HG03354 (cell line): Measurements from ENCODE around the gene UNK.
"Not testable (repeated sequence)": the region's sequence is repeated elsewhere in the genome, so short reads cannot be mapped to it uniquely, and the experiment has no call there.

Experiments
- ATAC-seq: cut with Tn5 transposase; IDR thresholded peaks from one replicate; pipeline ENCODE4 v1.9.1; 2021; ENCODE audit warnings: mild to moderate bottlenecking; ENCODE audit not compliant: unreplicated experiment, poor library complexity, severe bottlenecking

UNK gene

DNA sequence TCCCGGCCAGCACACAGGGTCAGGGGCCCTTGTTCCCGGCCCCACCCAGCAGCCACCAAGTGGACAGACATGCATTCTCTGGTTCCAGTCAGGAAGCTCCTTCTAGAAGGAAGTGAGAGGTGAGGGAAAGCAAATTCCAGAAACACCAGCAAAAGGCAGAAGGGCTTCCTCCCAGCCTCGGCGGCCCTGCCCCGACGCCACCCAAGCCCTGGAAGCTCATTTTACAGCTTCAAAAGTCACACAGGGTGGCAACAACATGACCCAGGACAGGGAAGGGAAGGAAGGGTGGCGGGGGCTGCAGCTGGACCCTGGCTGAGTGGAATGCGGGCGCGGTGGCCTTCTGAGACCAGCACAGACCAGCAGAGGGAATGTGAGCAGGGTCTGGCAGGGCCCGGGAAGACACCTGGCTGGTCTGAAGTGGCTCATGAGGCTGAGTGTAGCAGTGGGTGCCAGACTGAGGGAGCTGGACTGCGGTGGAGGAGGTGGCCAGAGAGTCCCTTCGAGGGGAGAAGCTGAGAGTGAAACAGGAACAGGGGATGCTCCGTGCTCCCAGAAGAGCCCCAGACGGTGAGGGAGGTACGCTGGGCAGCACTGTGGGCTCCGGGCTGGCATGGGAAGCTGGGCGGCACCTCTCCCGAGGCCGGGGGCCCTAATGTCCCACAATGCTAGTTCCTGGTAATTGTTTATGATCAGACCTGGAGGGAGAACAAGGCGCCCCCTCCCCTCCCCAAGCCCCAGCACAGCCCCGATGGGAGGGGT is 61.5 kb downstream of the UNK start:
- no peak for ATAC-seq

DNA sequence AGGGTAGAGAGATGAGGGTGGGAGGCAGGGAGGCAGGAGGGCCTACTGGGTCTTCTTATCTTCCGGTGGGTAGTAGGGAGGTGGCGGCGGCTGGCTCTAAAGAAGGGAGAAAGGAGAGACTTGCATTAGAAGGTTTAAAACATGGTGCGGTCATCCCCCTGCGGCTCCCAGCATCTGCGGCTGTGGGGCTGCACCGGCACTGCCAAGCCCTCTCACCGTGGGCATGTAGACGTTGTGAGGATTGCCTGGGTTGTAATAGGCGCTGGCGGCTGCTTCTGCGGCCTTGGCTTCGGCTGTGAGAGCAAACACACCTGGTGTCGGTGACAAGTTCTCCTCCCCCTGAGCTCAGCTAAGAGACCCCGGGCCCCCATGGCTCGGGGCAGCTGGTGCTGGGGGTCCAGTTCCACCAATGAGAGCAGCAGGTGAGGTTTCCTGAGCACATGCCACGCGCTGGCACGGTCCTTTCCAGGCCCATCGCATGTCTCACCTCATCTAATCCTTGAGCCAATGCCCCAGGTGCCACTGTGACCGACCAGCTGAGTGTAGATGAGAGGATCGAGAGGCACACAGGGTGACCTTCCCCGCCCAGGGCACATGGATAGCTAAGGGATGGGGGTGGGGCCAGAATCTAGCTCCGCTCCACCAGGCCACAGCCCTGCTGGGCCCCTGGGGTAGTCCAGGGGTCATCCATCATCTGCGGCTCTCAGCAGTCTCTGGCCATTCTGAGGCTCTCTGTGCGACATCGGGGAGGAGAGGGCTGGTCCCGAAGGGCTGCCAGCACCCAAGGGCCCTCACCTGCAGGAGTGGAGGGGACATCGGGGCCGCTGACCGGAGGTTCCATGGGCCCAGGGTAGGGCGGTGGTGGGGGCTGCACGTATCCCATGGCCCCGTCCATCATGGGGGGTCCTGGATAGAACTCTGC is 62.3 kb downstream of the UNK start:
- no peak for ATAC-seq

DNA sequence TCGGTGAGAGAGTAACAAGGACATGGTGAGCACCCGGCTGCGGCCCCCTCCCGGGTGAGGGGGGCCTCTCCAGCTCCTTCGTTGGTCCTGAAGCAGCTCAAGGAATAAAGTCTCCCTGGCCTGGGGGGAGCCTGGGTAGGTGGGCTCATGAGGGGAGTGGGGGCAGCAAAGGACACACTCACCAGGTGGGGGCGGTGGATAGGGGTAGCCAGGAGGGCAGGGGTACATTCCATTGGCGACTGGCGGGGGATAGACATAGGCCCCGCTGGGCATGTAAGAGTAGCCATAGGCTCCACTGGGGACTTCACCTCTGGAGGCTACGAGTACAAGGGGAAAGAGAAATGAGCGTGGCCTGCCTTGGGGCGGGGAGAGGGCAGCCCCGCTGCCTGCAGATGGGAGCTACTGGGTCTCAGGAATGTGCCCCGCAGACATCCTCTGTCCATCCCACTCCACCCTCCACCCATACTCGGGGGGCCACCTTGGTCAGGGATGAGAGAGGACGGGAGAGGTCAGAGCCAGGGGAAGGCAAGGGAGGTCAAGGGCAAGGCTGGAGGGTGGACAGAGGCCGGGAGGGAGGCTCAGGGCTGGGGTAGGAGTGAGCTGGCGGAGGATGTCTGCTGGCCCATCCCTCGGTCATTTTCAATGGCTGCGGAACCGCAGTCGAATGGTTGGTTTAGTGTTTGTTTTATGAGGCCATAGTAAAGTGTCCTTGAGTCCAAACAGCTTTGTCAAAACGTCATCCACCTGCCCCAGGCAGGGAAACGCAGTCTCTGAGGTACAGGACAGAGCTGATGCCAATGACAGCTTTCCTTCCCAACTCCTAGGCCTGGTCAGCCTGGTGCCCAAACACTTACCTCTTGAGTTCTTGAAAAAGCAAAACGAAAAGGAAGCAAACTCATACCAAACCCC is 63.3 kb downstream of the UNK start:
- no peak for ATAC-seq

DNA sequence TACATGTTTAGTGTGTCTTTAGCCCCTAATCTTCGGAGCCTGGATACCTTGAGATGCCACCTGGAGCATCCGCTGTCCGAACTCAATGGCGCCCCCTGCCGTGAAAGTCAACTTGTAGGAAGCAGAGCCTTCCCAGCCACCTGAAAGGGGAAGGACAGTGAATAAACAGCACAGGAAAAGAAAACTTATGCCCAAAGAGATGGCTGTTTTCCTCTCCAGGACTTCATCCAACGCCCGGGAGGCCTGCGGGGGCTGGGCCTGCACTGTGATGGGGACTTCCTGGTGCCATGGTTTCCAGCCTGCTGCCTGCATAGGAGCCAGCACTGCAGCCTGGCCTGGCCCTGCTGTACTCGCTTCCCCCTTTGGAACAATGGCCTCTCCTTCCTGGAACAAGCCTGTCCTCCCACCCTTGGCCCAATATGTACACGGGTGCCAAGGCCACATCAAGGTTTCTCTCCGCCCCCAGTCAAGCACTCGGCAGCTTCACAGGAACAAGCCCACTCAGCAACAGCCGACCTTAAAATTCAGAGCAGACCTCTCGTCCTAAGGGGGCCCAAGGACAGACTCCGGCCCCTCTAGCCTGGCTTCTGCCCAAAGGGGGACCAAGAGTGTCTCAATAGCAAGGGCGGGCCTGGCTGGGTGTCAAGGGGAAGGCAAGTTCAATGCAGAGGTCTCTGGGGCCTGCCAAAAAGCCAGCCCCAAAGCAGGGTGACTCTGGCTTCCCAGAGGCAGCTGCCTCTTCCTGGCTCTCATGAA is 64.1 kb downstream of the UNK start:
- ATAC-seq = no peak

DNA sequence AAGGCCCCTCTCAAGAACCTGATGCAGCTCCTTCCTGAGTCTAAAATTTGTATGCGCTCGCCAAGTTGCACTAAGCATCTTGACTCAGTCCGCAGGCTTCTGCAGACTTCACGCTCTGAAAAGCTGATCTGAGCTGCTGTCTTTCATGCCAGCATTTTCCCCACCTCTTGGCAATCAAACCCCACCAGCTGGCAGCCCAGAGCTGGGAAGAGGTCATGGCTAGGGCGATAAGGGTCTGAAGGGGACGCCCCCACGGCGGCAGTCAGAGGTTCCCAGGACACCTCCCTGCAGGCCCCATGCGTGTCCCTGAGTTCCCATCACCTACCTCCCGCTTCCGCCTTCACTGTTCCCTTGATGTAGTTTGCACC is 64.7 kb downstream of the UNK start:
- ATAC-seq = no peak

DNA sequence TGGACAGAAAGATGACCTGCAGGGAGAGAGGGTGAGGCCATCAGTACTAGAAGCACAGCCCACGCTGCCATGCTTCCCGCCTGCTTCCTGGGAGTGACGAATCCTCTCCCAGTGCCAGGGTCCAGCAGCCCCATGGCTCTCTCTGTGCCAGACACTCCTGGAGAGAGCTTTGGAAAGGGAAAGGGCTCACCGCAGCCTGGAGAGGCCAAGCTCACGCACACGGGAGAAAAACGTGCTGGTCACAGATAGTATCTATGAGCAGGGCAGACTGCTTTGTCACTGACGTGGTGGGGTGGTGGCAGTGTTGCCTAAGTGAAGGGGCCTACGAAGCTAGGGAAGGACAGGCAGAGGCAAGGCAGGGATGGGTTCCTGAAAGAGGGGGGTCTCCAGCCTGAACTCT is 65.1 kb downstream of the UNK start:
- no peak for ATAC-seq

DNA sequence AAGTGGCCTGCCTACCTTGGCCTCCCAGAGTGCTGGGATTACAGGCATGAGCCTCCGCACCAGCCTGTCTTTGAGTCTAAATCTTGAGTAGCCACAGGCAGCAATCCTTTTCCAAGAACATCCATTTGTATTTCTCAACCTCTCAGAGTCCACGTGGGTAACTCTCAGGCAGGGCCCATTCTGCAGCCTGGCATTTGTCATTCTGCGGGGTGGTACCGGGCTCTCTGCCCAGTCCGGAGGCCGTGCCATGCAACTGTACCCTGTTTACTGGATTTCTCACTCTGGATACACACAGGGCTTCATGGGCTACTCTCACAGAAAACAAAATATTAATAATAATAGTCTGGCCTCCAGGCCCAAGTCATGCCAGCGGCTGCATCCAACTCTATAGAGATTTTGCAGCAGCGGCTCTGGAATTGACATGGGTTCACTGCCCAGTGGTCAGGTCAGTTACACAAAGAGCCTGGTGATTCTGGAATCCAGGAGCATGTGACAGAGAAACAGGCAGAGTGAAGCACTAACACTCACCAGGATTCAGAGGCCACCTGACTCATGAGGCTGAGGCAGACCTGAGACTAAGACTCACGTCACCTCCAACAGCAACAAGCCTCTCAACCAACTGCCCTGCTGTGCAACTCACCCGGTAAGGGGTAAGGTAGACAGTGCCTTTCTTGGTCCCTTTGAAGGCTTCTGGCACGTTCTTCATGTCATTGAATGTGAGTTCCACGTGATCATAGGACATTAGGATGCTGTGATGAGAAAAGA is 66.5 kb downstream of the UNK start:
- ATAC-seq = no peak

DNA sequence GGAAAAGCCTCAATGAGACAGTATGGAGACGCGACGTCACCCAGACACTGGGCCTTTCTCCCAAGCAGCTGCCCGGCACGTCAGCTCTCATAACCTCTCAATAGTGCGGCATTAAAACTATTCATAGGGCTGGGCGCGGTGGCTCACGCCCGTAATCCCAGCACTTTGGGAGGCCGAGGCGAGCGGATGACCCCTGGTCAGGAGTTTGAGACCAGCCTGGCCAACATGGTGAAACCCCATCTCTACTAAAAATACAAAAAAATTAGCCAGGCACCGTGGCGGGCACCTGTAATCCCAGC is 67.0 kb downstream of the UNK start:
- not testable (repeated sequence) for ATAC-seq

DNA sequence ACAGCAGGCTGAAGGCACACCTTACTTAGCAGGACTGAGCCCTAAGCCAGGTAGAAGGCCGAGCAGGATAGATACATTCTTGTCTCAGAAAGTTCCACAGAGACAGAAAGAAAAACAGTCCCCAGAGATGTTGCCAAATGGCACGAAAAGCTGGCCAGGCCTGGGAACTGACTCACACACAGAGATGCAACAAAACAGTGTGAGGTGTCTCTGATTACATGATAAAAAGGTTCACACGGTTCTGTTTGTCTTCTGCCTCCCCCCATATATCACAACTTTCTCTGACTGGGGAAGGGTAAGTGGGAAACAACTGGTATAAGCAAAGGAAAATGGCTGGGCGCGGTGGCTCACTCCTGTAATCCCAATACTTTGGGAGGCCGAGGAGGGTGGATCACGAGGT is 68.8 kb downstream of the UNK start:
- ATAC-seq = no peak

DNA sequence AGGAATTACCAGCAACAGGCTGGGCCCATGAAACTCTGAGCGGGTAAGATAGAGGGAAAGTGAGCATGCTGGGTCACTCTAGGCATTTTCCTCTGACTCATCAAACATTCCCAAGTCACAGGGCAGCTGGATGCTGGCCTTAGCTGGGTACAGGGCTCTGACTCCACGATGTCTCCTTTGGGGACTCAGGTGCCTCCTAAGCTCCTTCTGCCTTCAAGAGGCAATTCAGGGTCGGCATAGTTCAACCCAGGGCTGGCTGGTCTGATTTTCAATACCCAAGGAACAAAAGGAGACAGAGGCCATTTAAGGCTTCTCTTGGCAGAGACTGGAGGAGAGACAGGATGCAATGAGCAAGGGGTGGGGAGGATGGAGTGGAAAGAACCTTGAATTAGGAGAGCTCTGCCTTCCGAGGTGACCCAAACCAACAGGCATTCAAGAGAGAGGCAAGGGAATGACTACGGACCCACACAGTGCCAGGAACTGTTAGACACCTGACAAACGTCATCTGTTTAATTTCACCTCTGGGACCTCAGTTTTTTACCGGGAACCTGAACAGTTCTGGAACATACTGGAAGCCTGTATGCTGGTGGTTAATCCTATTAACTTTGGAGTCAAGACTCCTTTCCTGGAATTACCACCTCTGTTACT is 69.6 kb downstream of the UNK start:
- no peak for ATAC-seq

DNA sequence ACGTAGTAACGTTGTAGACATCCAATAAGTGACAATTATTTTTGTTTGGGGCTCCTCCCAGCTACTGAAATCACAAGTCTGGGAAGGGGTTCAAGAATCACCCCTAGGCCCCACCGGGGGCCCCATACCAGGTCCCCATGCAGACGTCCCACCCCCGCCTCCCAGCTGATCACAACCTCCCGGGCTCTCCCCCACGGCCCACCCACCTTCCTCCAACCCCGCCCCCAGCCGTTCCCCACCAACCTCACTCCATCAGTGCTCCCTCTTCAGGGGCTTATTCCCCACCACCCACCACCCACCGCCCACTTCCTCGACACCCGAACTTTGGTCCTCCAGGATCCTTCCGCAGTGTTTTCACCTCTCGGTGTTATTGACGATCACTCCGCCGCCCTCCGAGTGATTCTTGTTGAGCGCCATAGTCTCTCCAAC is 70.3 kb downstream of the UNK start:
- ATAC-seq = no peak

DNA sequence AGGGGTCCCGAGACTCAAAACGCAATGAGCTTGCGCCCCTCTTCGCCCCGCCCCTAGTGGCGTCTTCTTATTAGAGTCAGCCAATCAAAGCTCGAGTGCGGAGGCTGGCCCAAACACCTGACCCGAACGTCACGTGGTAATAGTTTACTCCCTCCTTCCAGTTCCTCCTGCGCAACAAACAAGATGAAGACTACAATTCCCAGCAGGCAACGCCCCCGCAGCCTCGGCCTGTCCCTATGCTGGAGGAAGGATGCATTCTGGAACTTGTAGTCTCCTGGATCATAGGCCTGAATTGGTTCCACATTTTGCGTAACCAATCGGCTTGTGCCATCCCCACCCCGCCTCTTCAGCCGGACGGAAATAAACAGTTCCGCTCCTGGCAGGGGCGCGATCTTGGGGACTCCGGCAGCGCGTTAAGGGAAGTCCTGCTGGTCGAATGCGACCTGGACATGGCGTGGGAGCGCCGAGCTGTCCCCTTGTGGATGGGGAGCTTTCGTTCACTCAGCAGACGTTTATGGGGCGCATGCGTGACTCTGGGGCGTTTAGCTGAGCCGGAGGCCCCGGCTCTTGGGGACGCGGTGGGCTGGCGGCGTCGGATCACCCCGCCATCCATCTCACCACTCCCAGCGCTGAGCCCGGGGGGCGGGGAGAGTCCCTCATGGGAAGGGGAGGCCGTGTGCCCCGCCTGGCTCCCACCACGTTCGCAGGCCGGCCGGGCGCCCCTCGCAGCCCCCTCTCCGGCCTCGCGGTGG is 70.9 kb downstream of the UNK start, which contains the start of gene WBP2:
WBP2 (minus strand) TSS at position 26 of the 752 bp plus-strand sequence. CDS start 38 bp downstream, outside the sequence.
- peak; percentile 84 for ATAC-seq

DNA sequence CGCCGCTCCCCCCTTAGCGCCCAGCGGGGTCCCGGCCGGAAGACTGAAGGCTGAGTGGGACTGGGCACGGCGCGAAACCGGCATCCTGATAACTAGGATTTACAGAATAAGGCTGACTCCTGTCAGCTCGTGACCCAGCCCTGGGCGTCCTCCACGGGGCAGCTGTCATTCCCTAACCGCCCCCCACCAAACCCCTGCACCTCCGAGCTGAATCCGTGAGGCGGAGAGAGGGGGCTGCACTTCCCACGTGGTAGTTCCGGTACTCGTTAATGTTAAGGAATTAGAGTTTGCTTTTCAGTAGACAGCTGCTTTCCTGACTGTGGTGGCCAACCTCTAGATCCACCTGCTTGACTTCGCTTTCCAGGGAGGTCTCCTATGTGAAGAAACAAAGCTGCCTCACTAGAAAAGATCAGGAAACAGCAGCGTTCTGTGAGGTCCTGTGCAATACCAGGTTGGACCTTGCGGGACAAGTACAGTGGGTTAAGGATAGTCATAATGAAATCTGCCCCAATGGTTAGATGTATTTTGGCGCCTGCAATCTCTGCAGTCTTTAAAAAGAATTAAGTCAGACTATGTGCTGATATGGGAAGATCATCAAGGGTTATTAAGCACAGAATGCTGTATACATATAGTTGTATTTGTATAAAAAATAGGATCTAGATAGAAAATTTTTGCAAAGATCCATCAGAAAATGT is 71.6 kb downstream of the UNK start:
- no peak for ATAC-seq

DNA sequence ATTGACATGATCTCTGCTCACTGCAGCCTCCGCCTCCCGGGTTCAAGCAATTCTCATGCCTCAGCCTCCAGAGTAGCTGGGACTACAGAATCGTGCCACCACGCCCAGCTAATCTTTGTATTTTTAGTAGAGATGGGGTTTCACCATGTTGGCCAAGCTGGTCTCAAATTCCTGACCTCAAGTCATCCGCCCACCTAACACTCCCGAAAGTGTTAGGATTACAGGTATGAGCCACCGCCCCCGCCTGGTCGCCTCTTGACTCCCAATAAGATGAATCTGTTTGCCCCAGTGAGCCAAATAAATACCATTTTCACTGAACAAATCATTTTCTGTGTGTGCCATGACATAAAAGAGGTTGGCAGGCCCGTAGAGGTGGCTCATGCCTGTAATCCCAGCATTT is 74.8 kb downstream of the UNK start:
- not testable (repeated sequence) for ATAC-seq

DNA sequence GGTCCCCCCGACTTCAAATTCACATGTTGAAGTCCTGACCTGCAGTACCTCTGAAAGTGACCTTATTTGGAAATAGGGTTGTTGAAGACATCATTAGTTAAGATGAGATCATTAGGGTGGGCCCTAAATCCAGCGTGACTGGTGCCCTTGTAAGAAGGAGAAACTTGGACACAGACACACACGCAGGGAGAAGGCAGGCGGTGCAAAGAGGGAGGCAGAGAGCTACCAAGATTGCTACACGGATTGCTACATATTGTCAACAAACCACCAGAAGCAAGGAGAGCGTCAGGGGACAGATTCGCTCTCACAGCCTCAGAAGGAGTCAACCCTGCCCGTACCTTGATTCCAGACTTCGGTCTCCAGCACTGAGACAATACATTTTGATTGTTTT is 77.3 kb downstream of the UNK start:
- ATAC-seq = no peak

DNA sequence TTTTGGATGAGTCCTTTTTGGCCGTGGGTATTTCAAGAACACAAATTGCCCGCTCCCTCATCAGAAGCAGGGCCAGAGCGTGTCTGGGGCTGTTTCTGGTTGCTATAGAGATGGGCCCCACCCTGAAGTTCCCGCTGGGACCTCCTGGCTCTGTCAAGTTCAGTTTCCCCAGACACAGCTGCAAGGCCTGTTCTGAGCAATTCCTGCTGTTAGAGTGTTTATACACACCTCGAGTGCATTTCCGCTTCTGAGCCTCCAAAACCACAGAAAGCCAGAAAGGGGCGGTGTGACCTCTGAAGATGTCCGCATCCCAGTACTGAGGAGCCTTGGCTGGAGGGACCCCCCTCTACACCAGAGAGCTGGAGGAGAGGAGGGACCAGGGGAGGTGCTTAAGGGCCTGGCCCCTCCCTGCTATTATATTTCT is 79.9 kb downstream of the UNK start:
- peak; percentile 93 for ATAC-seq

DNA sequence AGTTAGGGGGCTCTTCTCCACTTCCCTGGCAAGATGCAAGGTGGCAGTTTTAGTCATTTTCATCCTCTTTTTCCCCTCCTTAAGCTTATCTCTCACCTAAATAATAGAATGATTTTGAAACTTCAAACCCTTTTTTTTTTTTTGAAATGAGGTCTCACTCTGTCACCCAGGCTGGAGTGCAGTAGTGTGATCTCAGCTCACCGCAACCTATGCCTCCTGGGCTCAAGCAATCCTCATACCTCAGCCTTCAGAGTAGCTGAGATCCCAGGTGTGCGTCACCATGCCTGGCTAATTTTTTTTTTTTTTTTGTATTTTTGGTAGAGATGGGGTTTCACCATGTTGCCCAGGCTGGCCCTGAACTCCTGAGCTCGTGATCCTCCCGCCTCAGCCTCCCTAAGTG is 80.3 kb downstream of the UNK start:
- ATAC-seq = not testable (repeated sequence)
